Stimulated activated CD4-positive, alpha-beta T cell treated with anti-CD3 and anti-CD28 coated beads, Interleukin-15, amount 100 ng/mL, for 1 hour (primary cell): ENCODE data around the gene ZNF561.
A peak's percentile ranks its signal among the peaks of the same experiment; 100 is the strongest.
"Not testable (repeated sequence)": the region's sequence is repeated elsewhere in the genome, so short reads cannot be mapped to it uniquely, and the experiment has no call there.

Experiments
- DNase-seq, 2 donors: peaks; one replicate each; pipeline ENCODE4 v3.0.0-alpha.2; 2020; ENCODE audit warnings: low read depth in 1 of 2, low spot score in 1 of 2

The ZNF561 gene

GRCh38 chr19:9621156-9622037 lies at the start of gene ZNF561:
Gene ZNF561, minus strand, starts transcription at chr19:9621232. Its CDS starts 1,776 bp downstream, at chr19:9619456.
- DNase-seq: peak; percentile 72 to 75

- no peak for DNase-seq
These were observed 47.5 kb upstream of the ZNF561 start for GRCh38 chr19:9668544-9668943.

- no peak for DNase-seq
These were observed 46.9 kb upstream of the ZNF561 start for GRCh38 chr19:9667898-9668297.

GRCh38 chr19:9658769-9659168 lies 37.7 kb upstream of the ZNF561 start:
- DNase-seq: no peak

GRCh38 chr19:9653066-9653555 lies 32.1 kb upstream of the ZNF561 start:
- DNase-seq: not testable (repeated sequence)

GRCh38 chr19:9651464-9651863 lies 30.4 kb upstream of the ZNF561 start:
- not testable (repeated sequence) for DNase-seq

GRCh38 chr19:9650345-9650744 lies 29.3 kb upstream of the ZNF561 start:
- no peak for DNase-seq

GRCh38 chr19:9645472-9645871 lies 24.4 kb upstream of the ZNF561 start:
- no peak for DNase-seq

- no peak for DNase-seq
These were observed 23.4 kb upstream of the ZNF561 start for GRCh38 chr19:9644472-9644871.

- DNase-seq: no peak
These were observed 20.8 kb upstream of the ZNF561 start for GRCh38 chr19:9641810-9642209.

- DNase-seq: no peak
These were observed 19.9 kb upstream of the ZNF561 start for GRCh38 chr19:9640956-9641355.

GRCh38 chr19:9636018-9636417 lies 15.0 kb upstream of the ZNF561 start:
- no peak for DNase-seq

- no peak for DNase-seq
These were observed 6.8 kb upstream of the ZNF561 start for GRCh38 chr19:9627856-9628255.

GRCh38 chr19:9622531-9622930 lies 1.5 kb upstream of the ZNF561 start:
- no peak for DNase-seq

GRCh38 chr19:9620842-9621155 lies 233 bp downstream of the ZNF561 start:
- DNase-seq: no peak

- DNase-seq: no peak
These were observed 5.2 kb downstream of the ZNF561 start for GRCh38 chr19:9615844-9616243.

GRCh38 chr19:9610484-9611113 lies 10.4 kb downstream of the ZNF561 start:
- DNase-seq: no peak

- no peak for DNase-seq
These were observed 12.1 kb downstream of the ZNF561 start for GRCh38 chr19:9608912-9609311.

- no peak for DNase-seq
These were observed 24.0 kb downstream of the ZNF561 start for GRCh38 chr19:9597027-9597426.

- DNase-seq: peak; percentile 51 to 55
These were observed 34.3 kb downstream of the ZNF561 start for GRCh38 chr19:9586764-9587163.

- DNase-seq: peak; percentile 56 to 69
These were observed 36.8 kb downstream of the ZNF561 start, which contains the start of gene ZNF121 for GRCh38 chr19:9584073-9584833. Gene ZNF121, minus strand, starts transcription at chr19:9584504. Its CDS starts 16,407 bp downstream, at chr19:9568097.
